ENCODE results near the gene CADM2. TPM values are rescaled to one million over a fixed set of nuclear protein-coding genes. Genes with fewer than 3 reads are reported as not detected.

The CADM2 gene
- total RNA-seq, 1 experiment from 2014 or later: not detected

- DNase-seq (ENCODE audit: low read depth, low spot score) (no peak), ATAC-seq (no peak)
- no peaks in the 10 kb centered on the region for H4K20me1 ChIP-seq (ENCODE audit: insufficient read depth)
- H3K9ac ChIP-seq (ENCODE audit: low read length): no peak overlapping the region
- no peak overlapping the region for H3K4me3 ChIP-seq (replicated peaks in 1 of 2; ENCODE audit: low read depth in 1 of 2, low read length in 2 of 2)
- no peak overlapping the region for H3K27ac ChIP-seq (ENCODE audit: low read depth, low read length)
- peaks cover 13 to 29% of the 10 kb centered on the region in 2 experiments; a peak in 2 of 4 replicates for H3K9me3 ChIP-seq (ENCODE audit: control insufficient read depth in 1 of 2, insufficient read depth in 1 of 2, low read depth in 1 of 2, low read length in 2 of 2)
- intact Hi-C loops (cut with micrococcal nuclease): no loop called here
- no peaks in the 10 kb centered on the region for H3K27me3 ChIP-seq (ENCODE audit: insufficient read depth, low read length)
- CTCF ChIA-PET: no interaction called here
- POLR2A ChIA-PET: no interaction called here
- no TSS peak for BruUV-seq (replicated peaks)
- H3K4me1 ChIP-seq (ENCODE audit: control insufficient read depth in 1 of 2, insufficient read depth in 2 of 2, low read length in 2 of 2): no peaks in the 10 kb centered on the region
- TF ChIP-seq EZH2phosphoT487 (IDR thresholded peaks at IDR 0.05; ENCODE audit: borderline replicate concordance) (no peak), RAD21 (IDR thresholded peaks at IDR 0.05; ENCODE audit: low read depth) (no peak), SP1 (IDR thresholded peaks at IDR 0.05; ENCODE audit: low read depth) (no peak)
- no peaks in the 10 kb centered on the region for H3K79me2 ChIP-seq (ENCODE audit: insufficient read depth, low read length)
- H3K36me3 ChIP-seq (ENCODE audit: control insufficient read depth in 1 of 2, insufficient read depth in 2 of 2, low read length in 2 of 2): no peaks in the 10 kb centered on the region
- H3K4me2 ChIP-seq (ENCODE audit: low read length): no peak overlapping the region
- H2AFZ ChIP-seq (ENCODE audit: low read depth, low read length, poor library complexity, severe bottlenecking): no peak overlapping the region
- no peaks in the 10 kb centered on the region for H3K9me2 ChIP-seq (ENCODE audit: insufficient read depth)
- RAD21 ChIA-PET (ENCODE audit: low non-redundant PET in 1 of 2, low total read pairs in 2 of 2, uncharacterized antibody in 2 of 2, unreplicated experiment in 2 of 2): no interaction called here
These were observed 12.5 kb upstream of the CADM2 start for GRCh38 chr3:84946240-84946639.

GRCh38 chr3:84959470-84960271 lies 882 bp downstream of the CADM2 start:
- RAD21 ChIA-PET (ENCODE audit: low non-redundant PET in 1 of 2, low total read pairs in 2 of 2, uncharacterized antibody in 2 of 2, unreplicated experiment in 2 of 2): no interaction called here
- ATAC-seq: no peak
- no peak for TF ChIP-seq CBX3 (IDR thresholded peaks at IDR 0.05; ENCODE audit: low read depth)
- no peak for TF ChIP-seq TCF7L2 (IDR thresholded peaks at IDR 0.05; ENCODE audit: borderline replicate concordance, extremely low read depth, insufficient read depth, insufficient read length)
- TF ChIP-seq CTCF (IDR thresholded peaks at IDR 0.05 in 2 of 3, conservative IDR thresholded peaks at IDR 0.05 in 1 of 3; ENCODE audit: borderline replicate concordance in 1 of 3, insufficient read depth in 1 of 3, low read depth in 2 of 3, low read length in 2 of 3): no peak
- TF ChIP-seq ATF3 (IDR thresholded peaks at IDR 0.05): no peak
- no peak for TF ChIP-seq REST (IDR thresholded peaks at IDR 0.05; ENCODE audit: low read depth)
- TF ChIP-seq POLR2AphosphoS5 (IDR thresholded peaks at IDR 0.05; ENCODE audit: low read depth, low read length): no peak
- no peak for TF ChIP-seq SIN3A (IDR thresholded peaks at IDR 0.05; ENCODE audit: low read depth)
- TF ChIP-seq ZNF274 (IDR thresholded peaks at IDR 0.05; ENCODE audit: low read depth, low read length): no peak
- TF ChIP-seq ELF1 (IDR thresholded peaks at IDR 0.05; ENCODE audit: borderline replicate concordance, low read depth): no peak
- TF ChIP-seq EZH2phosphoT487 (IDR thresholded peaks at IDR 0.05; ENCODE audit: borderline replicate concordance): no peak
- no peak for TF ChIP-seq CEBPB (IDR thresholded peaks at IDR 0.05; ENCODE audit: low read depth)
- no peak for TF ChIP-seq SP1 (IDR thresholded peaks at IDR 0.05; ENCODE audit: low read depth)
- no TSS peak for BruUV-seq (replicated peaks)
- H3K27ac ChIP-seq (ENCODE audit: low read depth, low read length): no peak overlapping the region
- no peaks in the 10 kb centered on the region for H4K20me1 ChIP-seq (ENCODE audit: insufficient read depth)
- H3K4me3 ChIP-seq (replicated peaks in 1 of 2; ENCODE audit: low read depth in 1 of 2, low read length in 2 of 2): no peak overlapping the region
- H3K4me2 ChIP-seq (ENCODE audit: low read length): no peak overlapping the region
- no peak overlapping the region for H2AFZ ChIP-seq (ENCODE audit: low read depth, low read length, poor library complexity, severe bottlenecking)
- H3K9ac ChIP-seq (ENCODE audit: low read length): no peak overlapping the region
- CTCF ChIA-PET: no interaction called here
- no peaks in the 10 kb centered on the region for H3K4me1 ChIP-seq (ENCODE audit: control insufficient read depth in 1 of 2, insufficient read depth in 2 of 2, low read length in 2 of 2)
- H3K79me2 ChIP-seq (ENCODE audit: insufficient read depth, low read length): no peaks in the 10 kb centered on the region
- POLR2A ChIA-PET: no interaction called here
- intact Hi-C loops (cut with micrococcal nuclease): no loop called here
- no peaks in the 10 kb centered on the region for H3K9me2 ChIP-seq (ENCODE audit: insufficient read depth)
- no peak for DNase-seq (ENCODE audit: low read depth, low spot score)
- peaks cover 10 to 13% of the 10 kb centered on the region in 2 experiments; a peak in 1 of 4 replicates for H3K9me3 ChIP-seq (ENCODE audit: control insufficient read depth in 1 of 2, insufficient read depth in 1 of 2, low read depth in 1 of 2, low read length in 2 of 2)
- H3K27me3 ChIP-seq (ENCODE audit: insufficient read depth, low read length): no peaks in the 10 kb centered on the region
- H3K36me3 ChIP-seq (ENCODE audit: control insufficient read depth in 1 of 2, insufficient read depth in 2 of 2, low read length in 2 of 2): no peaks in the 10 kb centered on the region
